Skin epidermis (tissue), 12 donors: ENCODE measurements around the gene CAMK1.

Experiments
- H3K27ac ChIP-seq, 21 experiments: fragments of 200-600 bp; sonication (generic) in 11 of 21; one replicate each; pipeline ENCODE4 v1.5.0; 2020; ENCODE audit warnings: mild to moderate bottlenecking in 3 of 21, inconsistent platforms in 2 of 21, moderate library complexity in 2 of 21
- H3K4me3 ChIP-seq, 7 experiments: fragments of 200-600 bp; sonication (generic) in 2 of 7; one replicate each; pipeline ENCODE4 v1.5.0; 2020; ENCODE audit warnings: inconsistent platforms in 2 of 7, mild to moderate bottlenecking in 2 of 7, moderate library complexity in 1 of 7

The CAMK1 gene

GRCh38 chr3:9769426-9770275 lies at the start of gene CAMK1:
Gene CAMK1 (minus strand): TSS chr3:9769947. CDS start chr3:9767749, 2,198 bp downstream.
- Histone ChIP-seq H3K27ac (peak within 1 kb of the TSS in 20 of 21 experiments; percentile 17 to 84 (median 78)), H3K4me3 (peak within 1 kb of the TSS; percentile 40 to 65 (median 49))

- H3K4me3 ChIP-seq, result no peak overlapping the region
- H3K27ac ChIP-seq, result no peak overlapping the region
These were observed 49.1 kb upstream of the CAMK1 start for GRCh38 chr3:9818666-9819335.

- no peak overlapping the region for H3K27ac ChIP-seq
- H3K4me3 ChIP-seq, result no peak overlapping the region
These were observed 47.7 kb upstream of the CAMK1 start for GRCh38 chr3:9817436-9817835.

- Histone ChIP-seq H3K4me3 (no peak overlapping the region), H3K27ac (no peak overlapping the region)
These were observed 46.2 kb upstream of the CAMK1 start for GRCh38 chr3:9815986-9816385.

GRCh38 chr3:9812870-9813483 lies 43.2 kb upstream of the CAMK1 start:
- Histone ChIP-seq H3K4me3 (no peak overlapping the region), H3K27ac (no peak overlapping the region)

GRCh38 chr3:9810846-9811245 lies 41.1 kb upstream of the CAMK1 start:
- H3K27ac ChIP-seq, result peak overlapping the region in 18 of 21 experiments; percentile 91 to 99 (median 96)
- peak overlapping the region in 6 of 7 experiments; percentile 67 to 82 (median 76) for H3K4me3 ChIP-seq

GRCh38 chr3:9810433-9810770 lies 40.7 kb upstream of the CAMK1 start:
- Histone ChIP-seq H3K27ac (peak overlapping the region; percentile 78 to 99 (median 95)), H3K4me3 (peak overlapping the region; percentile 56 to 82 (median 76))

GRCh38 chr3:9809615-9810432 lies 40.1 kb upstream of the CAMK1 start, which contains the start of gene TTLL3:
Gene TTLL3 (plus strand): TSS chr3:9810262. CDS start chr3:9810662, 400 bp downstream.
- Histone ChIP-seq H3K4me3 (peak within 1 kb of the TSS; percentile 56 to 82 (median 76)), H3K27ac (peak within 1 kb of the TSS; percentile 78 to 99 (median 95))

GRCh38 chr3:9809239-9809614 lies 39.5 kb upstream of the CAMK1 start:
- Histone ChIP-seq H3K27ac (peak overlapping the region; percentile 78 to 99 (median 95)), H3K4me3 (peak overlapping the region in 6 of 7 experiments; percentile 56 to 82 (median 72))

- no peak overlapping the region for H3K4me3 ChIP-seq
- peak overlapping the region in 19 of 21 experiments; percentile 89 to 99 (median 95) for H3K27ac ChIP-seq
These were observed 38.7 kb upstream of the CAMK1 start for GRCh38 chr3:9808345-9809037.

GRCh38 chr3:9807981-9808344 lies 38.2 kb upstream of the CAMK1 start:
- no peak overlapping the region for H3K4me3 ChIP-seq
- H3K27ac ChIP-seq, result peak overlapping the region in 4 of 21 experiments; percentile 95 to 99 (median 97)

- Histone ChIP-seq H3K4me3 (no peak overlapping the region), H3K27ac (no peak overlapping the region)
These were observed 37.2 kb upstream of the CAMK1 start for GRCh38 chr3:9806688-9807589.

- Histone ChIP-seq H3K27ac (no peak overlapping the region), H3K4me3 (no peak overlapping the region)
These were observed 36.4 kb upstream of the CAMK1 start for GRCh38 chr3:9806137-9806536.

- H3K4me3 ChIP-seq, result no peak overlapping the region
- no peak overlapping the region for H3K27ac ChIP-seq
These were observed 35.2 kb upstream of the CAMK1 start for GRCh38 chr3:9804996-9805395.

GRCh38 chr3:9803494-9803893 lies 33.7 kb upstream of the CAMK1 start:
- Histone ChIP-seq H3K4me3 (no peak overlapping the region), H3K27ac (no peak overlapping the region)

GRCh38 chr3:9800529-9800928 lies 30.8 kb upstream of the CAMK1 start:
- H3K4me3 ChIP-seq, result no peak overlapping the region
- H3K27ac ChIP-seq, result no peak overlapping the region

GRCh38 chr3:9797196-9797945 lies 27.6 kb upstream of the CAMK1 start:
- Histone ChIP-seq H3K27ac (no peak overlapping the region), H3K4me3 (no peak overlapping the region)
